ENCODE data around the gene KSR2.
A peak's percentile ranks its signal among the peaks of the same experiment; 100 is the strongest.

The KSR2 gene

DNA sequence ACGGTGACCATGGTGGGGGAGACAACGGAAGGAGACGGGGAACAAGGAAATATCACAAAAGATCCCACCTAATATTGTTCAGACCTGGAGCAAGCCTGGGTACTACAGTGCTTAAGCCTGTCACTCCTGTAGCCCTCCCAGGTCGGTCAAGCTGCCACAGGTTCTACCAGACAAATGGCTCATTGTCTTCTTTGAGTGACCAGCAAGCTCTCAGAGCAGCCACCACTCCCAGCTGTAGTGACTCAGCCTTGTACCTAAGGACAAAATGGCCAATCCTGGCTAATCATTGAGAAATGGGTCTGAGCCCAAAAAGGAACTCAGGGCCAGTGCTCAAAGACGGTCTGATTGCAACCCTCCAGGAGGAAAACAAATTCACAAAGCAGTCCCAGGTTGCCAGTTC, 368.9 kb downstream of the KSR2 start:
- DNase-seq = no peak

DNA sequence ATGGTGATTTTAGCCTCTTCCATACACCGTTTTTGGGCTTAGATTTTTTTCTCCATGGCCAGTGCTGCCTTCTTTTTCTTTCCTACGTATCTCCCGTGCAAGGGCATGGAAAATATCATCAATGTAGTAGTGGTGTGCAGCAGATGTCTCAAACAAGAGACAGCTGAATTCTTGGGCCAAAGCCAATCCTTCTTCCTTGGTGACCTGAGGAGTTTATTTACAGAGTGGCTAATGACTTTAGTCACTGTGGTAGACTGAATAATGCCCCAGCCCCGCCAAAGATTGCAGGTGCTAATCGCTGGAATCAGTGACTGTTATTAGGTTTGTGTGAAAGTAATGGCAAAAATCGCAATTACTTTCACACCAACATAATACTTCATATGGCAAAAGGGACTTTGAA, 371.8 kb downstream of the KSR2 start:
- peak; percentile 75 for DNase-seq

DNA sequence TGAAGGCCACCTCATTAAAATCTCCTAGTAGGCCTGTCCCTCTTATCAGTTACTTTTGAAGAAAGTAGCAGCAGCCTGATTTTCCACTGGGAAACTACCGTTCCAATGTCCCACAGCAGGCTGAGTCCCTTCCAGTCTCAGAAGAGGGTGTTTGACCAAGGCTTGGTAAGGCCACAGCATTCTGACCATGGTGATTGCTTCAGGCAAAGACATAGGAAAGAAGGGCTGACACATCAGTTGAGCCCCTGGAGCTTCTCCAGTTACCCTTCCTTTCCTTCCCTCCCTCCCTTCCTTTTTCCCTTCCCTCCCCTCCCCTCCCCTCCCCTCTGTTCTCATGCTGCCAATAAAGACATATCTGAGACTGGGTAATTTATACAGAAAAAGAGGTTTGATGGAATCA, 373.0 kb downstream of the KSR2 start:
- no peak for DNase-seq

DNA sequence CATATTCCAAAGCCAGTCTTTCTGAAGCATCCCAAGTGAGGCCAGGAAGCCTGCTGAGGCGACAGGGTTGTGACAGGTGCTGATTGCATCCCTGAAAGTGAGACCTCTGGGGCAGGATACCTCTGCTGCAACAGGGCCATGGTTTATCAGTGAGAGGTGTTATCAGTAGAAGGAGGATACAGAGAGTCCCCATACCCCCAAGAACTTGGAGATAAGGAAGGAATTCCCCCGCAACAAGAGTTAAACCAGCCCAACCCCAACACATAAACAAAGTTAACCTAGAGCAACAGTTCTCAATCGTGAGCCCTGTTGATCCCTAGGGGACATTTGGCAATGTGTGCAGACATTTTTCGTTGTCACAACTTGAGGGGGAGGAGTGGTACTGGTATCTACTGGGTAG, 374.3 kb downstream of the KSR2 start:
- DNase-seq = no peak

DNA sequence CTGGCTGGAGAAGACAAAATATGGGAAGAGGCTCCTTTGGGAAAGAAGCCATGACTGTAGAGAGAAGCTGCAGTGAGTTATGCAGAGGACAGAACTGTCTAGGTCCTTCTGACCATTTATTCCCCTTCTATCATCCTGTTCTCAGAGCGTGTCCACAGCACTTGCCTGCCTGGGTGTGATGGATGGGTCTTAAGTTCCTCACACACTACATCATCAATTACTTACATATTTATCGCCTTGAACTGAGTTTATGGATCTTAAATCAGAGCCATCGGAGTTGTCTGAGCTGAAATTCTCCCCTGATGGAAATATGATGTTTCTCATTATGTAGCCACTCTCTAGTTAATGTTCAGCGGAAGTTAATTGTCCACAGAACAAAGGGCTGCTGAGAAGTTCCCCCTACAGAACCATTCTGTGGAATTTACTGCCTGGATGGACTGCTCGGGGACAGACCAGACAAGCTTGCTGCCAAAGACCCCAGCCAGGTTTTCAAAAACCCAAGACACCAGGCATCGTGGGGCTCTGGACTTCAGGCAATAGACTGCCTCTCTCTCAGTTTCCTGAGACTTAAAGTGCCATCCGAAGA, 374.9 kb downstream of the KSR2 start:
- no peak for DNase-seq

DNA sequence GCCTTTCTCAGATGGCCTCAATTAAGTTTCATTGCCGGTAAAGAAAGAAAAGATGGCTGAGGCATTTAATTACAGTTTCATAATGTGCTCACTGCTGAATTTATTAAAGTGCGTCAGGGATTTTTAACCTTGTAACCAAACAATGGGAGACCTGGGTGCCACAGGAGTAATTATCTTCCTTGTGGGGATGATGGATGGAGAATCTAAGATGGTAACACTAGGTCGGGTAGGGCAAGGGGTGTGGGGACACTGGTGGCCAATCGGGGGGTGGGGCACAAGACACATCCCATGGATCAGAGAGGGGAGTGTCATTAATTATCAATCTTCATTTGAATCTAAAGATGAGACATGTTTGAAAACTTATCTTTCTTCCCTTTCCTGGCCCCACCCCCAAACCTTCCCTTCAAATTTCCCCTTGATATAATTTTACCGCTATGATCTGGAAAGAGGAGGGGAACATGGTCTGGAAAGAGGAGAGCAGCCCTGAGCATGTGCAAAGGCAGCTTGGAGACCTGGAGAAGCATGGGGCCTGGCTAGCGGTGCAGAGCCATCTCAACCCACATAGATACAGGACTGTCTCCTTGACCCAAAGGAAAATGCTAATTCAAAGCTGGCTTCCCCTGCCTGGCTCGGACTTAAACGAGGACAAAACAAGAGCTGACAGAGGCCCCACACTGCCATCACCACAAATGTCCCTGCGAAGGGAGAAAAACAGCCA, 376.0 kb downstream of the KSR2 start:
- DNase-seq = no peak

DNA sequence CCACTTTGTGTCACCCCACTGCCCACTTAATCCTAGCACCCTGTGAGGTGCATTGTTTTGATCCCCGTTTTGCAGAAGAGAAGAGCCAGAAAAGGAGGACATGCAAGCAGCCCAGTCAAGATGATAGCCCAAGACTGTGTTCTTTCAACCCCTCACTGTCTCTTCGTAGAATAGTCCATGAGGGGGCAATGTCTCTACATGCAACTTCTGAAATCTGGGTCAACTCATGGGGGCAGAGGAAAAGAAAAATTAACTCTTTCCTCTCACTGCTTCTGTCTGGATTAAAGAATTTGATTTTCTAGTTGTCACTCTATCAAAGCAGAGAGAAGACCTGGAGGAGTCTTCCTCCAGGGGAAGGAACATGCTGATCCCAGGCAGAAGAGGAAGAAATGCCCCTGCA, 377.8 kb downstream of the KSR2 start:
- DNase-seq = no peak

DNA sequence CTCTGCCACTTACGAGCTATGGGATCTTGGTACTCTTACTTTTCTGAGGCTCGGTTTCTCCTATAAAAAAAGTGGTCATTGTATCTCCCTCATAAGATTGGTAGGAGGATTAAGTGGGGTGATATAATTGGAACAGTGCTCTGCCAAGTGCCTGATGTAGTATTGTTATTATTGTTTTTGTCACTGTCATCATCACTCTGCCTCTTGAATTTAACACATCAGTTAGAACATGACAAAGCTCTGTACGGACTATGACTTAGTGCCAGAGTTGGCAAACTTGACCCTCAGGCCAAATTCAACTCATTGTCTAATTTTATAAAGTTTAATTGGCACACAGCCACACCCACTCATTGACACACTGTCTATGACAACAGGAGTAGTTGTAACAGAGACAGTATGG, 378.4 kb downstream of the KSR2 start:
- DNase-seq = no peak

DNA sequence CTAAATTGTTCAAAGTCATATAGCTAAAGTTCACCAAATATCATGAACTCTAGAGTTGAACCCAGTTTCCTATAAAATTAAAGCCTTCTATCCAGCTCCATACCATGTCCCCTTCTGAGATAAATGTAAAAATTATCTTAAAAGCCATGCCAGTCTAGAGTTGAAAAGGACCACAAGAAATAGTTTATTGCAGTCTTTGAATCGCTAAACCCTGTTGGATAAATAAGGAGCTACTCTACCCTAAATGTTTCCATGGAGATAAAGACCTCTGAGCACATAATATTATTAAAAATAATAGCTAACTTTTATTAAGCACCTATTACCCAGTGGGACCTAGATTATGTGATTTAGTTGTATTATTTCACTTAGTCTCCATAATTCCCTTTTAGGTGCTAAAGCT, 379.8 kb downstream of the KSR2 start:
- DNase-seq = no peak

DNA sequence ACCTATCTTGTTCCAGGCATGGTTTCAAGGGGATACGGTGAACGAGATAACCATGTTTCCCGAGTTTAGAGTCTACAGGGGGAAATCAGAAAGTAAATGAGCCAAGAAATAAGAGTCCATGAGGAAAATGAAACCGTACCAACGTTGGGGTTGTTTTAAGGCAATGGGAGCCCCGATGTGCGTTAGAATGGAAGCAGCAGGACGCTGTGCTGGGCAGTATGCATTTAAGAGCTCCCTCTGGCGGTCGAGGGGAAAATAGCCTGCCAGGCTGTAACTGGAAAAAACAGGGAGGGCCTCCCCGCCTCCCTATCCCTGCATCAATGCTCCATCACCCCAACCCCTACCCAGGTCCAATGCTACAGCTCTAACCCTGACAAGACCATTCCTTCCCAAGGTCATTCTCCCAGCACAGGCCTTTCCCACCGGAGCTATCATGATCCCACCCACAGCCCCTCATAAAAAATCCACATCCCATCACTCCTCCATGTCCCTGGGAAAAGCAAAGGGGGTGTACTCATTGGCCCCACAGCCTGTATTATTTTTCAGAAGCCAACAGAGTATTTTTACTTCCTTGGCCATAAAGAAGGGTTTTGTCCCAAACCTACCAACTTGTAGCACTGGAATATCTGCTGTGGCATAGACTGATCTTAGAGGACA, 381.0 kb downstream of the KSR2 start:
- DNase-seq = no peak

DNA sequence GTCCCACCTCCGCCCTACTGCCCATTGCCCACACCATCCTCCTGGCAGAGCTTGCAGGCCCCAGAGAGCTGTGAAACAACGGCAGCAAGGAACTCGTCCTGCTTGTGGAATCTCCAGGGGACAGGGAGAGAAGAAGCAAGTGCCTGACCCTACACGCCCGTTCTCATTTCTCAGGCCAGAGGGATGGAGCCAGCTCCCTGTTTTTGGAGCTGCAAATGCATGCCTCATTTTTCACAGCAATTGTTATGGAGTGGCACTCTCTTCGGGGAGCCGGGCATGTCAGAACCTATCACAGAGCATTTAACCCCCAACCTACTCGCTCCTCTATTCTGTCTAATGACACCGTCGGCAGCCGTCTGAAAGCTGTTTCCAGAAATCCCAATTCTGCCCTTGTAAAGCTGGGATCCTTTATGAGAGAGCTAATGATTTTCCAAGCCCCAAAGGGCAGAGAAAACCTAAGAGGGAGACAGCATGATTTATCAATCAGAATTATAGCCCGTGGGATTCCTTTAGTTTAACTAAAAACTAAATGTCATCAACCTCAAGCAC, 385.0 kb downstream of the KSR2 start:
- DNase-seq = peak; percentile 78

DNA sequence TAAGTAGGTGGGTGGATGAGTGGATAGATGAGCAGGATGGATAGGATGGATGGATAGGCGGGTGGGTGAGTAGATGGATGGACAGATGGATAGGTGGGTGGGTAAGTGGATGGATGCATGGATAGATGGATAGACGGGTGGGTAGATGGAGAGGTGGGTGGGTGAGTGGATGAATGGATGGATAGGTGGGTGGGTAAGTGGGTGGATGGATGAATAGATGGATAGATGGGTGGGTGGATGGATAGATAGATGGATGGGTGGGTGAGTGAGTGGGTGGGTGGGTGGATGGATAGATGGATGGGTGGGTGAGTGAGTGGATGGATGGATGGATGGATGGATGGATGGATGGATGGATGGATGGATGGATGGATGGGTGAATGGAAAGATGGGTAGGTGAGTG, 385.7 kb downstream of the KSR2 start:
- no peak for DNase-seq

DNA sequence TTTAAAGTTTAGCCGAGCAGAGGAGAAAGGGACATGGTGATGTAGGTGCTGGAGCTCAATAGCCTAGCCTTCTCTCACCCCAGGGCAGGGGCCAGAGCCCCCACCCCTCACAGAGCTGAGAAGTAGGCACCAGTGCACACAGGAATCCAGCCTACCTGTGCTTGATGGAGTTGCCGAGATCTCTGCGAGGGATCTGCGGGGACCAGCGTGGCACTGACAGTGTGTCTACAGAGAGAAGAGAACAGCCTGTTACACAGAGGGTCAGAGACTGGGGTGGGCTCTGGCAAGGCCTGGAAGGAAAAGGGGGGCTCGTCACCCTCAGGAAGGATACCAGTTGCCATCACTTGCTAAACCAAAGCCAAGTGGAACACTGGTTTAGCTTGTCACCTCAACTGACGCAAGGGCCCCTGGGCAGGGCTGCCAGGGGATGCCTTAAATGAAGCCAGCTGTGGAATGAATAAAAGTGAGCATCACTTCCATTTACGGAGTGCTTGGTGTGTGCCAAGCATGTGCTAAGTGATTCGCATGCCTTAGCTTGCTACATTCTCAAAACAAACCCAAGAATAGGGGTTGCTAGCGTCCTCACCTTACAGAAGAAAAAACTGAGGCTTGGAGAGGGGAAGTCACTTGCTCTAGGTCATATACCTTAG, 386.5 kb downstream of the KSR2 start:
- no peak for DNase-seq

DNA sequence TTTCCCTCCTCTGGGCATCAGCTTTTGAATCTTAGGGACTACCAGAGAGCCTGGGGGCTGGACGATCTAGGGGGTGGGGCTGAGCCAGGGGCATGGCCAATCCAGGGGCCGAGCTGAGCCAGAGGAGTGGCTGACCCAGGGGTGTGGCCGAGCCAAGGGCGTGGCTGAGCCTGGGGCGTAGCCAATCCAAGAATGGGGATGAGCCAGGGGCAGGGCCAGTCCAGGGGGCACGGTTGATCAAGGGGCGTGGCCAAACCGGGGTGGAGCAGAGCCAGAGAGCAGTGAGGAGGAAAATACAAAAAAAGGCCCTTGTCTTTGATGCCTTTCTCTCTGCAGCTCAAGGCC, 388.1 kb downstream of the KSR2 start:
- DNase-seq = no peak

DNA sequence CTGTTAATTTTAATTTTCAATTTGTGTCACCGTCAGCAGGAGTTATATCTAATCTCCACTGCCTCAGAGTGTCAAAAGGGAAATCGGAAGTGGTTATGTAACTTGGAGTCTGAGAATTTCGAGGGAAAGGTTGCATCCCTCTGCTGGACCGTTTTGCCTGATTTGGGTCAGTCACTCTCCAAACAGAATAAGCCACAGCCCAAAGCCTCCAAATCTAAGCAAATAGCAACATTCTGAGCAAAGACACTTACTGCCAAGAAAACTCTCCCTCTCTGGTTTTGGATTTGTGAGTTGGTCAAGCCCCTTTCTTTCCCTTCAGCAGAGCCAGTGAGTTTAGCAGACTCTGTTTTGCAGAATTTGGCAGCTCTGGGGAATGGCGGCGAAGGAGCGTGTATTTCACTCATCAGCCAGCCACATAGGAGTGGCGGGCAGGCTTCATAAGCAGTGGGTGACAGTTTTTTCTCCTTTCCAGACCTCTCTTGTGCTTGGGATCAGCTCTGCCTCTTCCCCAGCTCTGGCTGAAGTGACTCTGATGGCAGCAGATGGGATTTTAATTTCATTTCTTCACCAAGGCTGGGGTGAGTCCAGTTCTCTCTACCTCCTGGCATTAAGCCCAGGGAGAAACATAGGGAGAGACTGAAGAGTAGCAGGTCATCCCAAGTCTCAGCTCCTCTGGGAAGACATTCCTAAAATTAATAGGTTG, 388.6 kb downstream of the KSR2 start:
- no peak for DNase-seq

DNA sequence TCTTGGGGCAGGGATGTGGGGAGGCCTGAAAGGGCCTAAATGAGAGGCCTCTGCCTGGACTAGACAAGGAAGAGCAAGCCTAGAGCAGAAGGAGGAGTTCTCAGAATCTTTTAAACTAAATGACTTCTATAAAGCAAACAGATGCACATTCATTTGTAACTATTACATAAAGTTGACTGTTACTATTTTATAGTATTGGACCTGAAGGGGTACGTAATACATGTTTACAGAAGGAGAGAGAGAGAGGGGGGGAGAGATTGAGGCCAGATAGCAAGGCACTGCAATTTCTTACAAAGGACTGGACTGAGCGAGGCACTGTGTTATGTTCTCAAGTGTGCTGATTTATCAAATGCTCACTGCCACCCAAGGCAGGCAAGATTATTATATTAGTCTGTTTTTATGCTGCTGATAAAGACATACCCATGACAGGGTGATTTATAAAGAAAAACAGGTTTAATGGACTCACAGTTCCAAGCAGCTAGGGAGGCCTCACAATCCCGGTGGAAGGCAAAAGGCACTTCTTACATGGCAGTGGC, 391.6 kb downstream of the KSR2 start:
- DNase-seq = no peak

DNA sequence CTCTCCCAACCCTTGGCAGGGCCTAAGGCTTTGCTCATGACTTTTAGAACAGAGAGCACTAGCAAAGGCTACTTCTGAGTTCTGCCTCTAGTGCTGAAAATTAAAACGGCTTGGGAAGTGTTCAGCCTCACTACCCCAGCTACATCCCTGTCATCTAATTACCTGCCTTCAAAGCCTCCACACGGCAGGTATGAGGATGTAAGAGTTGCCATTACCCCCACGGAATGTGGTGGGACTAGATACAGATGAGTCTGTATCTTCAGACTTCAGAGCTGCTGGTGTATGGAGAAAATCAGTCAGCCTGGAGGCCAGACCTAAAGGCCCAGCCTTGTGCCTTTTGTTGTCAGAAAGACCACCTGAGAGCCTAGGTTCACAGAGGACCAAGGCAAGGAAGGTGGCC, 392.7 kb downstream of the KSR2 start:
- no peak for DNase-seq

DNA sequence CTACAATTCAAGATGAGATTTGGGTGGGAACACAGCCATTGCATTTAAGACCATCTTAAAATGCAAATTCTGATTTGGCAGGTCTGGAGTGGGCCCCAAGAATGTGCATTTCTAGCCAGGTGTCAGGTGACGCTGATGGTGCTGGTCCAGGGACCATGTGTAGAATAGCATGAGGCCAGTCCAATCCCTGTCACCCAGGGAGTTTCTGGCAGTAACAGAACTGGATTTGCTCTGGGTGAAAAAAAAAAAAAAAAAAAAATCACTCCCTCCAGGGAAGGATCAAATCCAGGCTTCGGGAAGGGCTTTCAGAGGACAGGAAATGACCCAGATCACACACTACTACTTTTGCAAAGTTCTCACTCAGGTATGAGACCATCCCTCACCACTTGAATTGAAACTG, 394.1 kb downstream of the KSR2 start:
- no peak for DNase-seq

DNA sequence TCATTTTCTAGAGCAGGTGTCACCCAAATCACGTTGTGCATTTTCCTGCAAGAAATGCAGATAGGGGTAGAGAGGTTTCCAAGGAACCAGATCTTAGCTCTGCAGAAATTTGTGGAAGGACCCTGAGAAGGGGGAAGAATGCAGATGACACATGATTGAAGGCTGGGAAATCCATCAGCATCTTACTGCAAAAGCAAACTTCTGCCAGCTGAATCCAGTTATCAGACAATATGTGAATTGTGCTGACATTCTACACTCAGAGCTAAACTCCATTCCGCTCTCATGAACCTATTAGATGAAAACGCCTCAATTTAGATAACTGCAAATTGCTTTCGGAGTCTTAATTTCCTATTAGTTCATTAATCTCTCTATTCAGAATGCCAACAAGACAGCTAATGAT, 396.0 kb downstream of the KSR2 start:
- no peak for DNase-seq

DNA sequence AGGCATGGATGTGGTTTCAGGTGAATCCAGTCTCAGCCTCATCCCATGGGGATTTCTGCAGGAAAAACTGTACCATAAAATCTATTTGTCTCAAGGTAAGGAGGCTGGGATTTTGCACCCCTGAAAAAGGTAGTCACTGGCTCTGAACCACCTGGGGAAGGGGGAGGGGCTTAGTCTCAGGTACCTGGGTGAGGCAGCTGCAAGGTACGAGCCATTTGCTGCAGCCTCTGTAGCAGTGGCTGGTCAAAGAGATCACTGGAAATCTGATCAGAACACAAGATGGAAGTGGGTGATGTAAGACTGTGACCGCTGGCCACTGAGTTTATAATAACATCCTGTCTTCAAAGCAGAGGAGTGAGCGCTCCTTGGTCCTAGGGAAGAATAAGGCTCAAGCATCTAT, 397.5 kb downstream of the KSR2 start:
- no peak for DNase-seq

DNA sequence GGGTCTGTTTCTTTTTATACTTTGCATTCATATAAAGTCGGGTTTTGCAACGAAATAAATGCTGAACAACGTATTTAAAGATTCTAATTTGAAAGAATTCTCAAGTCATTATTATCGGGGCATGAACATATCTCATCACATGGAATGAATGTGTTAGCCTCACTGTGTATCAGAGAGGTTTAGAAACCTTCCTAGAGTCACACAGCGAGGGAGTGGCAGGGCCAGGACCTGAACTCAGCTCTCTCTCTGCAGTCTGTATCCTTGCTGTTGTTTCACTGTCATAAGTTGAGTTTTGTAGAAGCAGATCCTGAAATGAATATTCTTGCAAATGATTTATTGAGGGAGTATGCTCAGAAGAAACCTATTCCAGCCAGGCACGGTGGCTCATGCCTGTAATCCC, 398.2 kb downstream of the KSR2 start:
- no peak for DNase-seq

DNA sequence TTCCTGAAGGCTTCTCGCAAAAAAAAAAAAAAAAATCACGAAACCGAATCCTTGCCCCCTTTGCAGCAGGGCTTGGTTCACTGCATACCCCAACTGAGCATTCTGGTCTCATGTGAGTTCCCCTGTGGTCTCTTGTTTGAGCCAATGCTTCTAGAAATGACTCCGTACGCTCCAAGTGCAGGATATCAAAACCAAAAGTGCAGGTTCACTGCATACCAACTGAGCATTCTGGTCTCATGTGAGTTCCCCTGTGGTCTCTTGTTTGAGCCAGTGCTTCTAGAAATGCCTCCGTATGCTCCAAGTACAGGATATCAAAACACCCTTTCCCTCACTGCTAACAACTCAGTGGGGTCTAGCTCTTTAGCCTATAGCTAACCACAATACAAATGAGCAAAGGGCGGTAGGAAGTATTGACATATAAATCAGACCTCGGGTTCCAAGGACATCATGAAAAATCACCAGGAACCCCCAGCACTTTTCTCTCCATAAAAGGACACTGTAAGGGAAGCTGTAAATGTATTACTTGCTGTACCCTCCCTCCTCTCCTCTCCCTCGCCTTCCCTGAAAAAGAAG, 401.1 kb downstream of the KSR2 start:
- no peak for DNase-seq

DNA sequence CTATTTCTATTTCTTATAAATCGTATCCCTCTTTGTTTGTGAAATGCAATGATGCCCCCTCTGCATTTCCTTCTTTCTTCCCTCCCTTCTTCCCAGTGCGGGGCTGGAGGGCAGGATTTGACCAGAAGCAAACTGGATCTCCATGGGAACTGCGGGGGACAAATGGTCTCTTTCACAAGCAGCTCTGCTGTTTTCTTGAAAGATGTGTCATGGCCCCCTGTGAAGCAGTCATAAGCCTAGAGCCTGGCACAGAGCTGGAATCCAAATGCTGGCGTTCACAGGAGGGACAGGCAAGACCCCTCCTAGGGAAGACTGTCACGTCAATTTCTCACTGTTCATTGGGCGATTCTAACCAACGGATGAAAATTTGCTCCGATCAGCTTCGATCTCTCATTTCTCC, 403.9 kb downstream of the KSR2 start:
- no peak for DNase-seq
